GM18499 (cell line): ENCODE measurements around the gene OR2G6.
"Not testable (repeated sequence)": the region's sequence is repeated elsewhere in the genome, so short reads cannot be mapped to it uniquely, and the experiment has no call there.

Source experiments
- ATAC-seq: cut with Tn5 transposase; IDR thresholded peaks from one replicate; pipeline ENCODE4 v1.9.1; 2021; ENCODE audit warnings: moderate number of reproducible peaks; ENCODE audit not compliant: insufficient read depth, unreplicated experiment

OR2G6 gene

GRCh38 chr1:248507773-248508172, at the start of gene OR2G6:
OR2G6 (plus strand) TSS chr1:248508073; CDS start chr1:248521647, 13,574 bp downstream.
- not testable (repeated sequence) for ATAC-seq

- not testable (repeated sequence) for ATAC-seq
These were observed 48.8 kb upstream of the OR2G6 start for GRCh38 chr1:248459117-248459516.

GRCh38 chr1:248471154-248471553, 36.7 kb upstream of the OR2G6 start:
- no peak for ATAC-seq

- not testable (repeated sequence) for ATAC-seq
These were observed 35.8 kb upstream of the OR2G6 start for GRCh38 chr1:248472111-248472510.

- ATAC-seq = not testable (repeated sequence)
These were observed 34.8 kb upstream of the OR2G6 start, which contains the start of gene OR2T3 for GRCh38 chr1:248473051-248473450. OR2T3 (plus strand) TSS chr1:248473351; CDS start chr1:248473351, 0 bp downstream.

- not testable (repeated sequence) for ATAC-seq
These were observed 32.2 kb upstream of the OR2G6 start for GRCh38 chr1:248475660-248476059.

- ATAC-seq = peak; percentile 68
These were observed 25.9 kb upstream of the OR2G6 start for GRCh38 chr1:248481686-248482579.

GRCh38 chr1:248488289-248488688, 19.6 kb upstream of the OR2G6 start, which contains the start of gene OR2T5:
OR2T5 (plus strand) TSS chr1:248488589; CDS start chr1:248488589, 0 bp downstream.
- ATAC-seq = not testable (repeated sequence)

- not testable (repeated sequence) for ATAC-seq
These were observed 11.2 kb upstream of the OR2G6 start for GRCh38 chr1:248496661-248497060.

- ATAC-seq = not testable (repeated sequence)
These were observed 7.4 kb upstream of the OR2G6 start for GRCh38 chr1:248500305-248501035.

- ATAC-seq = not testable (repeated sequence)
These were observed 2.3 kb downstream of the OR2G6 start for GRCh38 chr1:248510217-248510616.

- no peak for ATAC-seq
These were observed 14.0 kb downstream of the OR2G6 start for GRCh38 chr1:248521856-248522255.

- not testable (repeated sequence) for ATAC-seq
These were observed 29.6 kb downstream of the OR2G6 start for GRCh38 chr1:248537449-248537848.

GRCh38 chr1:248547383-248547782, 39.5 kb downstream of the OR2G6 start:
- not testable (repeated sequence) for ATAC-seq

- ATAC-seq = not testable (repeated sequence)
These were observed 43.2 kb downstream of the OR2G6 start for GRCh38 chr1:248551027-248551426.

- ATAC-seq = not testable (repeated sequence)
These were observed 54.8 kb downstream of the OR2G6 start, which contains the start of gene OR2T29 for GRCh38 chr1:248562672-248563071. OR2T29 (minus strand) TSS chr1:248562772; CDS start chr1:248559491, 3,281 bp downstream.

- peak; percentile 54 for ATAC-seq
These were observed 57.9 kb downstream of the OR2G6 start for GRCh38 chr1:248565530-248566373.

GRCh38 chr1:248569049-248569448, 61.2 kb downstream of the OR2G6 start:
- not testable (repeated sequence) for ATAC-seq

GRCh38 chr1:248570811-248571210, 62.9 kb downstream of the OR2G6 start:
- ATAC-seq = not testable (repeated sequence)

- ATAC-seq = not testable (repeated sequence)
These were observed 64.2 kb downstream of the OR2G6 start for GRCh38 chr1:248572049-248572448.
